ENCODE data around the gene ILF3.
"Not testable (repeated sequence)": the region's sequence is repeated elsewhere in the genome, so short reads cannot be mapped to it uniquely, and the experiment has no call there.

ILF3 gene

GRCh38 chr19:10642473-10643171 lies 11.5 kb upstream of the ILF3 start:
- in situ Hi-C loops (cut with HindIII; ENCODE audit: low sequenced_read_pairs) = no loop called here

- in situ Hi-C loops (cut with HindIII; ENCODE audit: low sequenced_read_pairs) = no loop called here
Observed at GRCh38 chr19:10643172-10643967, 10.8 kb upstream of the ILF3 start.

- in situ Hi-C loops (cut with HindIII; ENCODE audit: low sequenced_read_pairs) = no loop called here
Observed at GRCh38 chr19:10643968-10644259, 10.2 kb upstream of the ILF3 start.

- in situ Hi-C loops (cut with HindIII; ENCODE audit: low sequenced_read_pairs) = no loop called here
Observed at GRCh38 chr19:10644260-10645007, 9.7 kb upstream of the ILF3 start.

GRCh38 chr19:10646456-10647159 lies 7.5 kb upstream of the ILF3 start:
- in situ Hi-C loops (cut with HindIII; ENCODE audit: low sequenced_read_pairs) = no loop called here

- in situ Hi-C loops (cut with HindIII; ENCODE audit: low sequenced_read_pairs) = no loop called here
Observed at GRCh38 chr19:10648360-10648759, 5.8 kb upstream of the ILF3 start.

GRCh38 chr19:10651851-10652250 lies 2.3 kb upstream of the ILF3 start:
- in situ Hi-C loops (cut with HindIII; ENCODE audit: low sequenced_read_pairs) = no loop called here

- in situ Hi-C loops (cut with HindIII; ENCODE audit: low sequenced_read_pairs) = no loop called here
Observed at GRCh38 chr19:10653482-10653731, 739 bp upstream of the ILF3 start.

- in situ Hi-C loops (cut with HindIII; ENCODE audit: low sequenced_read_pairs) = no loop called here
Observed at GRCh38 chr19:10654610-10655456, 687 bp downstream of the ILF3 start.

GRCh38 chr19:10655457-10656312 lies 1.5 kb downstream of the ILF3 start:
- in situ Hi-C loops (cut with HindIII; ENCODE audit: low sequenced_read_pairs) = no loop called here

- in situ Hi-C loops (cut with HindIII; ENCODE audit: low sequenced_read_pairs) = no loop called here
Observed at GRCh38 chr19:10660346-10660745, 6.2 kb downstream of the ILF3 start.

- in situ Hi-C loops (cut with HindIII; ENCODE audit: low sequenced_read_pairs) = no loop called here
Observed at GRCh38 chr19:10661946-10662345, 7.8 kb downstream of the ILF3 start.

GRCh38 chr19:10662384-10663251 lies 8.5 kb downstream of the ILF3 start:
- in situ Hi-C loops (cut with HindIII; ENCODE audit: low sequenced_read_pairs) = no loop called here

- in situ Hi-C loops (cut with HindIII; ENCODE audit: low sequenced_read_pairs) = not testable (repeated sequence)
Observed at GRCh38 chr19:10663252-10663563, 9.1 kb downstream of the ILF3 start.

- in situ Hi-C loops (cut with HindIII; ENCODE audit: low sequenced_read_pairs) = no loop called here
Observed at GRCh38 chr19:10667867-10668266, 13.7 kb downstream of the ILF3 start.

GRCh38 chr19:10669246-10669645 lies 15.1 kb downstream of the ILF3 start:
- in situ Hi-C loops (cut with HindIII; ENCODE audit: low sequenced_read_pairs) = no loop called here

- in situ Hi-C loops (cut with HindIII; ENCODE audit: low sequenced_read_pairs) = no loop called here
Observed at GRCh38 chr19:10670182-10670581, 16.0 kb downstream of the ILF3 start.

GRCh38 chr19:10670876-10671804 lies 17.0 kb downstream of the ILF3 start:
- in situ Hi-C loops (cut with HindIII; ENCODE audit: low sequenced_read_pairs) = no loop called here
